Measurements from ENCODE around the gene FBLN2.

Gene FBLN2

DNA sequence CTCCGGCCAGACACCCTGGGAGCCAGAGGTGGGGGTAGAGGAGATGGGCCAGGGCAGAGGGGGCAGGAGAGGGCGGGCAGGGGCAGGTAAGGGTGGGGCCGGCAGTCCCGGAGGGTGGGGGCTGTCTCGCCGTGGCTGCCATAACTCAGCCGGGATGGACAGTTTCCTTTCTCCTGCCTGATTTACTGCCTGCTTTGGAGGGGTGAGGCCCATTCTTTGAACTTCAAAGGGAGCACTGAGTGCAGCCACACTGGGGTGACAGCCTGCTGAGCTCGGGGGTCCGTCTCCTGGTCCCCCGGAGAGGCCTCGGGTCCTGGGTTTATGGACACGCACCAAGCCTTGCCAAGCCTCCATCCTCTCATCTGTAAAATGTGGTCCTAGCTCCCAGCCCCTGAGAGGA lies 135.4 kb downstream of the FBLN2 start:
- Histone ChIP-seq H3K4me3 (ENCODE audit: low read depth in 1 of 2, low read length in 1 of 2) (no peak overlapping the region), H3K27me3 (no peaks in the 10 kb centered on the region), H3K9me3 (no peaks in the 10 kb centered on the region), H3K27ac (no peak overlapping the region), H3K4me1 (ENCODE audit: control insufficient read depth in 1 of 2, insufficient read depth in 1 of 2, low read depth in 1 of 2, low read length in 1 of 2) (no peaks in the 10 kb centered on the region), H3K36me3 (no peaks in the 10 kb centered on the region)
- TF ChIP-seq CTCF (IDR thresholded peaks at IDR 0.05), result no peak

DNA sequence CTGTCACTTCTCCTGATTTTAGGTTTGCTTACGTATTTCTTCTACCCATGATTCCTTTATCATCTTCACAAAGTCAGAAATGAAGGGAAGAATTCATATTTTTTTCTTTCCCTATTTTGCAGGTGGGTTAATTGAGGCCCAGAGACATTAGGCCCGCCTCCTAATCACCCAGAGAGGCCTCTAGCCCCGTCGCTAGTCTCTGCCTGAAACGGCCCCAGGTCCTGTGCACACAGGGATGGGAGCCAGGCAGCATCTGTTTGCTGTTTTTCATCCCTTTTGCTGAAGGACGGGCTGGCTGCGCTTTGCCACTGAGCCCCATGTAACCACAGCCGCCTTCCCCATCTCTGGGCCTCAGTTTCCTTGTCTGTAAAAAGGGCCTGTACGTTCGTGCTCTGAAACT lies 135.9 kb downstream of the FBLN2 start:
- Histone ChIP-seq H3K27me3 (no peaks in the 10 kb centered on the region), H3K36me3 (no peaks in the 10 kb centered on the region), H3K27ac (no peak overlapping the region), H3K9me3 (no peaks in the 10 kb centered on the region), H3K4me1 (ENCODE audit: control insufficient read depth in 1 of 2, insufficient read depth in 1 of 2, low read depth in 1 of 2, low read length in 1 of 2) (no peaks in the 10 kb centered on the region), H3K4me3 (ENCODE audit: low read depth in 1 of 2, low read length in 1 of 2) (no peak overlapping the region)
- no peak for TF ChIP-seq CTCF (IDR thresholded peaks at IDR 0.05)

DNA sequence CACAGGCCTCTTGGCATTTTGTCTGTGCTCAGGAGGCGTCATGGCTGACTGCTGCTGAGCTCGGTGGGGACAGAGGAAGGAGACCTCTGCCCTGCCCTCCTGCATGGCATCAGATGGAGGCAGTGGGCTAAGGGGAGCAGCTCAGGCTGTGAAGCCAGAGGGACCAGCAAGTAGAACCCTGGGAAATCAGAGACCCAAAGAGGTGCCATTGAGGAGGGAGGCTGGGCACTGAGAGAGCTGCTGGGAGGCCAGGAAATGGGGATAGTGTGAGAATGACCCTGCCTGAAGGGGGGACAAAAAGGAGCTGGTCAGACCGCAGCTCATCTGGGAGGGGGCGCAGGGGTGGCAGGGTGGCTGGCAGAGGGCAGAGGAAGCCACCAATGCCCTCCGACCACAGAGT lies 136.8 kb downstream of the FBLN2 start:
- no peaks in the 10 kb centered on the region for H3K9me3 ChIP-seq

GRCh38 chr3:13686367-13687160 lies 137.6 kb downstream of the FBLN2 start:
- Histone ChIP-seq H3K36me3 (no peaks in the 10 kb centered on the region), H3K27me3 (no peaks in the 10 kb centered on the region), H3K4me1 (ENCODE audit: control insufficient read depth in 1 of 2, insufficient read depth in 1 of 2, low read depth in 1 of 2, low read length in 1 of 2) (no peaks in the 10 kb centered on the region), H3K27ac (no peak overlapping the region), H3K9me3 (no peaks in the 10 kb centered on the region), H3K4me3 (ENCODE audit: low read depth in 1 of 2, low read length in 1 of 2) (no peak overlapping the region)
- no peak for TF ChIP-seq CTCF (IDR thresholded peaks at IDR 0.05)

More for the DNA sequence above, 136.8 kb downstream of the FBLN2 start:
- Histone ChIP-seq H3K4me3 (ENCODE audit: low read depth in 1 of 2, low read length in 1 of 2) (no peak overlapping the region), H3K27ac (no peak overlapping the region), H3K27me3 (no peaks in the 10 kb centered on the region), H3K36me3 (no peaks in the 10 kb centered on the region), H3K4me1 (ENCODE audit: control insufficient read depth in 1 of 2, insufficient read depth in 1 of 2, low read depth in 1 of 2, low read length in 1 of 2) (no peaks in the 10 kb centered on the region)
- no peak for TF ChIP-seq CTCF (IDR thresholded peaks at IDR 0.05)

- H3K27ac ChIP-seq, result no peak overlapping the region
- no peak overlapping the region for H3K4me3 ChIP-seq (ENCODE audit: low read depth in 1 of 2, low read length in 1 of 2)
- H3K4me1 ChIP-seq (ENCODE audit: control insufficient read depth in 1 of 2, insufficient read depth in 1 of 2, low read depth in 1 of 2, low read length in 1 of 2), result no peaks in the 10 kb centered on the region
- TF ChIP-seq CTCF (IDR thresholded peaks at IDR 0.05), result no peak
- no peaks in the 10 kb centered on the region for H3K27me3 ChIP-seq
- H3K9me3 ChIP-seq, result no peaks in the 10 kb centered on the region
- H3K36me3 ChIP-seq, result no peaks in the 10 kb centered on the region
Observed at GRCh38 chr3:13687517-13687943, 138.6 kb downstream of the FBLN2 start.

All from neutrophil (primary cell).